H9 (cell line): ENCODE measurements around the gene COTL1. TPM values are rescaled to one million over a fixed set of nuclear protein-coding genes. Genes with fewer than 3 reads are reported as not detected.

Source experiments
- DNase-seq: peaks from one replicate; pipeline ENCODE4 v3.0.0-alpha.2; 2017
- H2AFZ ChIP-seq: one replicate; pipeline ENCODE4 v1.6.1; 2013; ENCODE audit warnings: mild to moderate bottlenecking, low read length, control low read depth, moderate library complexity
- H2AK5ac ChIP-seq: 2 replicates; pipeline ENCODE4 v1.6.1; 2013; ENCODE audit warnings: low read length, control low read depth, mixed read lengths; ENCODE audit not compliant: insufficient read length
- H2BK120ac ChIP-seq: one replicate; pipeline ENCODE4 v1.6.1; 2013; ENCODE audit warnings: low read depth, mild to moderate bottlenecking, low read length, control low read depth, inconsistent platforms; ENCODE audit not compliant: poor library complexity, severe bottlenecking
- H2BK12ac ChIP-seq: 2 replicates; pipeline ENCODE4 v1.6.1; 2013; ENCODE audit warnings: low read length, control low read depth, mixed read lengths, low read depth; ENCODE audit not compliant: insufficient read length
- H2BK15ac ChIP-seq: 2 replicates; pipeline ENCODE4 v1.6.1; 2013; ENCODE audit warnings: low read depth, low read length, control low read depth
- H2BK20ac ChIP-seq: one replicate; pipeline ENCODE4 v1.6.1; 2013; ENCODE audit warnings: low read depth, mild to moderate bottlenecking, low read length, control low read depth, inconsistent platforms; ENCODE audit not compliant: poor library complexity, severe bottlenecking
- H2BK5ac ChIP-seq: 2 replicates; pipeline ENCODE4 v1.6.1; 2013; ENCODE audit warnings: low read length, control low read depth, mixed read lengths; ENCODE audit not compliant: insufficient read length
- H3K14ac ChIP-seq: 2 replicates; pipeline ENCODE4 v1.6.1; 2013; ENCODE audit warnings: low read length, control low read depth; ENCODE audit not compliant: insufficient read depth
- H3K18ac ChIP-seq: 2 replicates; pipeline ENCODE4 v1.6.1; 2013; ENCODE audit warnings: low read depth, mild to moderate bottlenecking, mixed read lengths, low read length, control low read depth; ENCODE audit not compliant: insufficient read length
- H3K23ac ChIP-seq: 2 replicates; pipeline ENCODE4 v1.6.1; 2013; ENCODE audit warnings: low read length, control low read depth, mixed read lengths, low read depth; ENCODE audit not compliant: insufficient read length
- H3K23me2 ChIP-seq: 2 replicates; pipeline ENCODE4 v1.6.1; 2013; ENCODE audit warnings: low read depth, mild to moderate bottlenecking, mixed read lengths, low read length, control low read depth; ENCODE audit not compliant: insufficient read length, poor library complexity, severe bottlenecking
- H3K27ac ChIP-seq: 2 replicates; pipeline ENCODE4 v1.5.1; 2013; ENCODE audit warnings: low read length, control low read depth, mixed read lengths, low read depth; ENCODE audit not compliant: insufficient read length
- H3K27me3 ChIP-seq: 2 replicates; pipeline ENCODE4 v1.6.1; 2013; ENCODE audit warnings: low read length, control low read depth, inconsistent platforms; ENCODE audit not compliant: insufficient read depth
- H3K4ac ChIP-seq: 2 replicates; pipeline ENCODE4 v1.6.1; 2013; ENCODE audit warnings: low read depth, mild to moderate bottlenecking, control low read depth, inconsistent platforms, low read length, moderate library complexity
- H3K4me1 ChIP-seq: 2 replicates; pipeline ENCODE4 v1.6.1; 2013; ENCODE audit warnings: low read length, control low read depth, inconsistent platforms; ENCODE audit not compliant: insufficient read depth
- H3K4me2 ChIP-seq: 2 replicates; pipeline ENCODE4 v1.6.1; 2013; ENCODE audit warnings: low read length, control low read depth, mixed read lengths; ENCODE audit not compliant: insufficient read length, insufficient read depth
- H3K56ac ChIP-seq: 2 replicates; pipeline ENCODE4 v1.6.1; 2013; ENCODE audit warnings: low read depth, mild to moderate bottlenecking, mixed read lengths, low read length, control low read depth; ENCODE audit not compliant: insufficient read length
- H3K79me1 ChIP-seq: 2 replicates; pipeline ENCODE4 v1.6.1; 2013; ENCODE audit warnings: low read depth, mild to moderate bottlenecking, moderate library complexity, low read length, control low read depth, inconsistent platforms; ENCODE audit not compliant: insufficient read depth, poor library complexity, severe bottlenecking
- H3K79me2 ChIP-seq: 2 replicates; pipeline ENCODE4 v1.6.1; 2013; ENCODE audit warnings: low read length, control low read depth, inconsistent platforms; ENCODE audit not compliant: insufficient read depth
- H3K9ac ChIP-seq: 2 replicates; pipeline ENCODE4 v1.6.1; 2013; ENCODE audit warnings: low read length, control low read depth, mixed read lengths; ENCODE audit not compliant: insufficient read length; ENCODE audit errors: extremely low read depth
- H3K9me3 ChIP-seq: one replicate; pipeline ENCODE4 v1.6.1; 2013; ENCODE audit warnings: low read depth, low read length, inconsistent platforms; ENCODE audit not compliant: control insufficient read depth
- H3T11ph ChIP-seq: one replicate; pipeline ENCODE4 v1.6.1; 2013; ENCODE audit warnings: mild to moderate bottlenecking, low read length, control low read depth, inconsistent platforms
- H4K20me1 ChIP-seq: one replicate; pipeline ENCODE4 v1.6.1; 2013; ENCODE audit not compliant: control insufficient read depth, insufficient read length, insufficient read depth
- H4K5ac ChIP-seq: 2 replicates; pipeline ENCODE4 v1.6.1; 2013; ENCODE audit warnings: low read depth, mild to moderate bottlenecking, mixed read lengths, low read length, control low read depth; ENCODE audit not compliant: insufficient read length
- H4K8ac ChIP-seq: replicated peaks from 2 replicates; pipeline ENCODE4 v1.6.1; 2013; ENCODE audit warnings: low read length, control low read depth, mixed read lengths, low read depth; ENCODE audit not compliant: insufficient read length
- H4K91ac ChIP-seq: 2 replicates; pipeline ENCODE4 v1.6.1; 2013; ENCODE audit warnings: low read depth, mild to moderate bottlenecking, moderate library complexity, mixed read lengths, low read length, control low read depth; ENCODE audit not compliant: insufficient read length
- H3K27ac Mint-ChIP-seq, 3 experiments: 2 replicates in 2 of 3; 3 replicates in 1 of 3; pipeline ENCODE4 v1.8.0; 2020 to 2021; ENCODE audit warnings: mixed read lengths in 3 of 3, mild to moderate bottlenecking in 1 of 3, moderate library complexity in 1 of 3
- H3K27me3 Mint-ChIP-seq: 2 replicates; pipeline ENCODE4 v1.8.0; 2021; ENCODE audit warnings: low read depth, mild to moderate bottlenecking, moderate library complexity, mixed read lengths
- H3K36me3 Mint-ChIP-seq, 3 experiments: 2 replicates in 2 of 3; 3 replicates in 1 of 3; pipeline ENCODE4 v1.8.0; 2020 to 2021; ENCODE audit warnings: low read depth in 3 of 3, mixed read lengths in 3 of 3; ENCODE audit not compliant: insufficient read depth in 1 of 3
- H3K4me1 Mint-ChIP-seq, 2 experiments: 2 replicates each; pipeline ENCODE4 v1.8.0; 2020; ENCODE audit warnings: mixed read lengths in 2 of 2
- H3K4me3 Mint-ChIP-seq, 2 experiments: 2 replicates in 1 of 2; 3 replicates in 1 of 2; pipeline ENCODE4 v1.8.0; 2020 to 2021; ENCODE audit warnings: mild to moderate bottlenecking in 2 of 2, mixed read lengths in 2 of 2, moderate library complexity in 1 of 2
- H3K9me3 Mint-ChIP-seq, 2 experiments: 2 replicates in 1 of 2; 3 replicates in 1 of 2; pipeline ENCODE4 v1.8.0; 2020; ENCODE audit warnings: mild to moderate bottlenecking in 2 of 2, mixed read lengths in 2 of 2, moderate library complexity in 1 of 2
- WGBS: extraction: QIAGEN DNeasy Blood & Tissue Kit; methylation state at CpG from one replicate; pipeline ENCODE4 v1.1.7; 2013; ENCODE audit warnings: missing lambda C conversion rate, low lambda C conversion rate, mixed read lengths; ENCODE audit not compliant: insufficient read length; ENCODE audit errors: extremely low coverage; 5-methylcytosine and 5-hydroxymethylcytosine counted together
- total RNA-seq: library from RNA; stranded (reverse); gene quantifications from 2 replicates; pipeline ENCODE4 v1.2.1, GENCODE V29; 2021
- TF ChIP-seq, protein P1 (sequence below): fragments of 200-600 bp; sonication (generic); conservative IDR thresholded peaks from 3 replicates; pipeline ENCODE4 v1.8.0; 2021; ENCODE audit warnings: antibody characterized with exemption, mild to moderate bottlenecking

Gene COTL1
- total RNA-seq, 1 experiment from 2014 or later, result 81.4 TPM

DNA sequence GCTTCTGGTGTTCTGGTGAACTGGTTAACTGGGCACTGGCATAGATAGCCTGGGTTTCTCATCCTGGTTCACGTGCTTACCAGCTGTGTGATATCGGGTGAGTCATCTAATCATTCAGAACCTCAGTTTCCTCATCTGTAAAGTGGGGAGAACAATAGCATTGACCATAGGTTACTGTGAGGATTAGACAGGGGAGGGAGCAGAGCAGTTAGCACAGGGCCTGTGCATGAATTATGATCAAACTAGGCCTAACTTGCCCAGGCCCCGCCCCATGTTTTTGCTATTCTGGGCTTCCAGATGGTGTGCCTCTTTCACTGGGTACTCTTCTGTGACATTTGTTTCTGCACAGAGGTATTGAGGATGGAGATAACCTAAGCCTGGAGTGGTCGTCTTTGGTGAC is 25.8 kb upstream of the COTL1 start:
- peaks cover 23% of the 10 kb centered on the region for H3K27me3 Mint-ChIP-seq
- no peak overlapping the region for H2BK20ac ChIP-seq
- no peak overlapping the region for H2BK15ac ChIP-seq
- H3K27ac ChIP-seq, result no peak overlapping the region
- no peaks in the 10 kb centered on the region for H3K79me2 ChIP-seq
- no peak overlapping the region for H3K18ac ChIP-seq
- TF ChIP-seq, protein P1, sequence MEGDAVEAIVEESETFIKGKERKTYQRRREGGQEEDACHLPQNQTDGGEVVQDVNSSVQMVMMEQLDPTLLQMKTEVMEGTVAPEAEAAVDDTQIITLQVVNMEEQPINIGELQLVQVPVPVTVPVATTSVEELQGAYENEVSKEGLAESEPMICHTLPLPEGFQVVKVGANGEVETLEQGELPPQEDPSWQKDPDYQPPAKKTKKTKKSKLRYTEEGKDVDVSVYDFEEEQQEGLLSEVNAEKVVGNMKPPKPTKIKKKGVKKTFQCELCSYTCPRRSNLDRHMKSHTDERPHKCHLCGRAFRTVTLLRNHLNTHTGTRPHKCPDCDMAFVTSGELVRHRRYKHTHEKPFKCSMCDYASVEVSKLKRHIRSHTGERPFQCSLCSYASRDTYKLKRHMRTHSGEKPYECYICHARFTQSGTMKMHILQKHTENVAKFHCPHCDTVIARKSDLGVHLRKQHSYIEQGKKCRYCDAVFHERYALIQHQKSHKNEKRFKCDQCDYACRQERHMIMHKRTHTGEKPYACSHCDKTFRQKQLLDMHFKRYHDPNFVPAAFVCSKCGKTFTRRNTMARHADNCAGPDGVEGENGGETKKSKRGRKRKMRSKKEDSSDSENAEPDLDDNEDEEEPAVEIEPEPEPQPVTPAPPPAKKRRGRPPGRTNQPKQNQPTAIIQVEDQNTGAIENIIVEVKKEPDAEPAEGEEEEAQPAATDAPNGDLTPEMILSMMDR, result no peak
- H3K9me3 Mint-ChIP-seq, result peaks cover 0 to under 1% of the 10 kb centered on the region in 2 experiments; a peak in 2 of 5 replicates
- H4K20me1 ChIP-seq, result no peaks in the 10 kb centered on the region
- no peak overlapping the region for H3K4ac ChIP-seq
- H2AFZ ChIP-seq, result no peak overlapping the region
- no peak overlapping the region for H3K14ac ChIP-seq
- no peak overlapping the region for H3K27ac Mint-ChIP-seq
- H3K9ac ChIP-seq, result no peak overlapping the region
- H3T11ph ChIP-seq, result no peak overlapping the region
- no peak overlapping the region for H2BK5ac ChIP-seq
- H3K23me2 ChIP-seq, result no peaks in the 10 kb centered on the region
- H2AK5ac ChIP-seq, result no peak overlapping the region
- H3K4me1 ChIP-seq, result no peaks in the 10 kb centered on the region; the same call in 1 of the 2 replicates
- DNase-seq, result no peak
- H3K4me2 ChIP-seq, result no peak overlapping the region
- peaks cover 13 to 19% of the 10 kb centered on the region in 2 experiments for H3K4me1 Mint-ChIP-seq
- no peak overlapping the region for H4K5ac ChIP-seq
- no CpG with 5 or more reads among the region's 4 CpGs for WGBS
- H4K8ac ChIP-seq, result no peak overlapping the region
- peaks cover 0 to 2% (median 0%) of the 10 kb centered on the region in 3 experiments; a peak in 2 of 7 replicates for H3K36me3 Mint-ChIP-seq
- no peak overlapping the region for H3K56ac ChIP-seq
- no peaks in the 10 kb centered on the region for H3K27me3 ChIP-seq
- no peak overlapping the region for H4K91ac ChIP-seq
- no peak overlapping the region for H3K23ac ChIP-seq
- H2BK120ac ChIP-seq, result no peak overlapping the region
- no peaks in the 10 kb centered on the region for H3K79me1 ChIP-seq
- H3K4me3 Mint-ChIP-seq, result no peak overlapping the region
- H3K9me3 ChIP-seq, result no peaks in the 10 kb centered on the region
- H2BK12ac ChIP-seq, result no peak overlapping the region
